IPS-NIHi7 (cell line): ENCODE results near the gene NEB.
"Not testable (repeated sequence)": the region's sequence is repeated elsewhere in the genome, so short reads cannot be mapped to it uniquely, and the experiment has no call there.

Experiments used
- DNase-seq: peaks from one replicate; pipeline ENCODE4 v3.0.0; 2012; ENCODE audit warnings: mixed read lengths; ENCODE audit errors: extremely low spot score

The NEB gene

DNA sequence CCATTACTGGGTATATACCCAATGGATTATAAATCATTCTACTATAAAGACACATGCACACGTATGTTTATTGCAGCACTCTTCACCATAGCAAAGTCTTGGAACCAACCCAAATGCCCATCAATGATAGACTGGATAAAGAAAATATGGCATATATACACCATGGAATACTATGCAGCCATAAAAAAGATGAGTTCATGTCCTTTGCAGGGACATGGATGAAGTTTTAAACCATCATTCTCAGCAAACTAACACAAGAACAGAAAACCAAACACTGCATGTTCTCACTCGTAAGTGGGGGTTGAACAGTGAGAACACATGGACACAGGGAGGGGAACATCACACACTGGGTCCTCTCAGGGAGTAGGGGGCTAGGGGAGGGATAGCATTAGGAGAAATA is 174.8 kb downstream of the NEB start:
- DNase-seq, result not testable (repeated sequence)

DNA sequence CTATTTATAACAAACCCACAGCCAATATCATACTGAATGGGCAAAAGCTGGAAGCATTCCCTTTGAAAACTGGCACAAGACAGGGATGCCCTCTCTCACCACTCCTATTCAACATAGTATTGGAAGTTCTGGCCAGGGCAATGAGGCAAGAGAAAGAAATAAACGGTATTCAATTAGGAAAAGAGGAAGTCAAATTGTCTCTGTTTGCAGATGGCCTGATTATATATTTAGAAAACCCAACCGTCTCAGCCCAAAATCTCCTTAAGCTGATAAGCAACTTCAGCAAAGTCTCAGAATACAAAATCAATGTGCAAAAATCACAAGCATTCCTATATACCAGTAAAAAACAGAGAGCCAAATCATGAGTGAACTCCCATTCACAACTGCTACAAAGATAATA is 176.4 kb downstream of the NEB start:
- DNase-seq, result not testable (repeated sequence)

DNA sequence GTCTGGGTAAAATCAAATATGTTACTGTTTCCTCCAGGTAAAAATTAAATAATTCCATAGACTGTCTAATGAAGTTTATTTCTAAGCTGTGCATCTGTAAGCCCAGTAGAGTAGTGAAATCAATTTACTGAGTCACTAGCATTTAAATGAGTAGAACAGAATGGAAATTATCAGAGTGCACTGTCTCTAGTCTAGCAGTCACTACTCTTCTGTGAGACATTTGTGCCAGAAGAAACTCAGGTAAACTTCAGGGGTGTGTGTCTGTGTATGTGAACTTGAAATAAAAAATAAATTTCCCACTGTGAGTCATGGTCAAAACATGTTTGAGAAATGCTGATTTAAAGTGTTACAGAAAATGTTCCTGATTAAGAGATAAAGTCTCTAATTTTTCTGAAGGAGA is 178.2 kb downstream of the NEB start:
- no peak for DNase-seq

DNA sequence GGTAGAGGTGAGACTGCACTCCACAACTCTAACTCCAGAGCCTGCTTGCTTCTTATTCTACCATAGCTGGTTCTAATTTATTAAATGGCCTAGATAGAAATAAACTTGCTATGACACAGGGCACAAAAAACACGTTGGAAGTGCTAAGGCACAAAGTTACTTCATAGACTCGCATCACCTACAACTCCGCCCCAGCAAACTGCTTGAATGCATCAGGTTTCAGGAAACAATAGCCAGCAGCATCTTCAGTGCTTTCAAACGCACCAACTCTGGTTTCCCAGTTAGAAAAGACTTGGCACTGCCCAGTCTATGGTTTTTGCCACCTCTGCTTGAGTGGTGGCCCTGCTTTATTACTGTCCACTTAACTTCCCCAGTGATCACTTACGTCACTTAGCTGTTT is 182.0 kb downstream of the NEB start:
- no peak for DNase-seq

DNA sequence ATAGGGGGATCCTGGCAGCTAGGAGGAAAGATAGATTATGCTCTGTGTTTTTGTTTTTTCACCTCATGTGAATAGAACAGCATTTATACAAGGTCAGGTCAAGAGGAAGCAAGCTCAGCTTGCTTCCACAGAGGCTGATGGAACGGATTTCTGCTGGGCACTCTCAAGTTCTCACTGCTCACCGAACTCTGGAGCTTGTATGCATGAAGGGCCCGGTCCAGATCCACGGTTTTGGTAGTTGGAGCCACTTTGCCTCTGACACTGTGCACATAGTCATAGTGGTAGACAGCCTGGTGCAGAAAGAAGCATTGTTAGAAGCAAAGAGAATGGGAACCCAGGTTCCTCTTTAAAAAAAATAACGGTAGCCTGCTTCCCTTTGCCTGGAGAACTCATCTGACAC is 182.7 kb downstream of the NEB start:
- no peak for DNase-seq

DNA sequence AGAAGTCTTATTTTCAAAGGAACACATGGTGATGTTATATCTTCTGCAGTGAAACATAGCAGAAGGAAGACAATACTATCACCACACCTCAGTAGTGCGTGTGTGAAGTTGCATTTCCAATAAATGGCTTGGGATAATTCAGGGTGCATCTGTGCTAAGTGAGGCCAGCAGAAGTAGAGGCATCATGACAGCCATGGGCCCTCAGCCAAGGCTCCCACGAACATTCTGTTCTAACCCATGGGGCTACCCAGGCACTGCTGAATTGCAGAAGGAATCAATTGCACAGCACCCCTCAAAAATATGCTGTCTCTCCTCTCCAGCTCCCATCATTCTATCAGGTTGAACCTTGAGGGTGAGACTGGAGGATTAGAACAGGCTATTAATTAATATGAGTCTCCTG is 185.1 kb downstream of the NEB start:
- DNase-seq, result no peak

DNA sequence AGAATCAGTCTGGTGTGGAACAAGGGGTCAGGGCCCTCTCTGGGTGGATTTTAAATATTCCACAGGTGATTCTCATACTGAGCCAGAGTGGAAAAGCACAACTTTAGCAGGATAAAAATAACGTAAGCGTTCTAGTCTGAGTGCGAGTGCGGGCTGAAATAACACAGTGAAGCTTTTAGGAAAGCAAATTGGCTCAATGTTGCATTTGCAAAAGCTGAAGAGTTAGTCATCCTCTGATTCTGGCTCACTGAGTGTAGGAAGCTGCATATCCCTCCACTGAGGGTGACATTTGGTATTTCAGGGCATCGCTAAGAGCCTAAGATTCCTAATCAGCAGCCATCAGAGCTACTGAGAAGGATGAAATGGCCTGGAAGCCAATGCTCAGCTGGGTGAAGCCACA is 189.8 kb downstream of the NEB start:
- no peak for DNase-seq

DNA sequence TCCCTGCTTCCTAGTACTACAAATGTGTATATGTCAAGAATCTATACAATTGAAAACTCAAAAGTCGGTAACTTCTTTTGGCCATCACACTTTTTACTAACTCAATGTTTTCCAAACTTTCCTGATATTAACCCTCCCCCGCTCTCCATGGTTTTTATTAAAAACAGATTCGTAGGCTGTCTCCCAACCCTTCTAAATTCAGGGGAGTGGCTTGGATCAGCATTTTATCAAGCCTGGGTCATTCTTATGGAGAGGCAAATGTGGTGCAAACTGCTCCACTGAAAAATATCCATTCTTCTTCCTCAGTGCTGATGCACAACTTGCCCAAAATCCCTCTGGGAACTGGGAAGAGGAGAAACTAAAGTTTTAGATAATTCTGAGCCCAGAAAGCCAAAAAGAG is 190.4 kb downstream of the NEB start:
- no peak for DNase-seq

DNA sequence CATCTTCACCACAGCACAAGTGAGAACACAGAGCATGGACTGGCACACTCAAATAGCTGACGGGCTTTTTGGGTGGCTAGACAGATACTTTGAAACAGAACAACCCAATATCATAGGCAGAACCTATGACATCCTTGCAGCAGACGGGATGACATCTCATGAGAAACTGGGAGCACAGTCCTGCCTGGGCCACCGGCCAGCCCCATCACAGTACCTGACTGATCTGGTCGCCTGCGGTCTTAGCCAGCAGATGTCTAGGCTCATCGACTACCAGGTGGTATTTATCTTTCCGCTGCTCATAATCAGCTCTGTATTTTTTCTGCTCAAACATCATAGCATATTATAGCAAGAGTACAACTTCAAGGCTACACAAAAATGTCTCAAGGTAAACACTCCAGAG is 200.3 kb downstream of the NEB start:
- DNase-seq, result no peak

DNA sequence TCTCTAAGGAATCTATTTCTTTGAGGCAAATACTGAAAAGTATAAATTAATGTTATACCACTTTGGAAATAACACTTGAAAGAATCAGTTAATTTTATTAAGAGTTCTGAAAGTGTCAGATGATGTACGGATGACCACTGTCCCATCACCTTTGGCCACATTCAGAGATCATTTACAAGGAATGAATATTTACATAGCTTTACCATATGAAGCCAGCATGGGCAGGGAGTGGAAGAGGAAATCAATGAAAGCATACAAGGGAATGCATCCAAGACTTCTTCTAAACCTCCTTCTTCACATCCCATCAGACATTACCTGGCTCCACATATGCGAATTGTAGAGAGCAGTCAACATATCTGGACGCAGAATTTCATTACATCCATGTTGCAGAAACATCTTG is 201.1 kb downstream of the NEB start:
- no peak for DNase-seq

DNA sequence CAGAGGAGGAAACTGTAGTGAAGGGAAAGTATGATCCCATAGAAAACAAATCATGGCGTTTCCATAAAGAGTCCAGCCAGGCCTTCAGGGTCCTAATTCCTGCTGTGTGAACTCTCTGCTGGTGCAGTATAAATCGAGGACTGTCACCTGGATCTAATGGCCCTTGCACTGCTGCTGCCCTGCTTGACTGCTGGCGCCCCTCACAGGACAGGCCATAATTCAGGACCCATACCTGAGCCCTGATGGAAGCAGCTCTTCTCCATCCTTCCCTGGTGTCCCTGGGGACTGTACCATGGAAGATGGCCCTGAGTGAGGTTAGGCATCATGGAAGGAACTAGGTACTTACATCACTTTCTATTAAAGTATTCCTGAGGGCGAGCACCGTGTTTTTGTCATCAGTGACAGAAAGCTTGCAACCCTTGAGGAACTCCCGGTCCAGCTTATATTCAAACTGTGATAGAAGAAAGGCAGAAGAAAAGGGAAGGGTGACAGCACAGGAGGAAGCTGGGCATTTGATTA is 207.6 kb downstream of the NEB start:
- DNase-seq, result no peak

DNA sequence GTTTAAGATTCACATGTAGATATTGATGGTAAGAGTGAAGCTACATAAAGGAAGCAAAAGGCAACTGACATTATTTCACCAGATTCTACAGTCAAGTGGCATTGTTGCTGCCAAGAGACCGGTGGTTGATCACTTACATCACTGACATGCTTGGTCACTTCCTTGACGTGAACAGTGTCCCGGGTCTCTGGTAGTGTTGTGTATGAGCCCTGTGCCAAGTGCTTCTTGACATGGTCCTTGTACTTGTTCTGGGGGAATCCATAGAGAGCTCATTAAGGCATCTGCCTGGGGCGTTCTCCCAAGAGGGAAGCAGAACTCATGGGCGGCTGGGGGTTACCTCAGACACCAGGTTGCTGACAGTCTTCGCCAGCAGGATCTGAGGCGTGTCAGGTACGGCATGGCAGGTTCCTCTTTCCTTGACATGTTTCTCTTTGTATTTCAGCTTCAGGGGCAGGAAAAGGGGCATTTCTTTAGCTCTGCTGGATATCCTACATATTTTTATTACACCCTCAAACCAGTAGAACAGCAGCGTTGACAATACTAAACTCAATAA is 208.4 kb downstream of the NEB start:
- no peak for DNase-seq

DNA sequence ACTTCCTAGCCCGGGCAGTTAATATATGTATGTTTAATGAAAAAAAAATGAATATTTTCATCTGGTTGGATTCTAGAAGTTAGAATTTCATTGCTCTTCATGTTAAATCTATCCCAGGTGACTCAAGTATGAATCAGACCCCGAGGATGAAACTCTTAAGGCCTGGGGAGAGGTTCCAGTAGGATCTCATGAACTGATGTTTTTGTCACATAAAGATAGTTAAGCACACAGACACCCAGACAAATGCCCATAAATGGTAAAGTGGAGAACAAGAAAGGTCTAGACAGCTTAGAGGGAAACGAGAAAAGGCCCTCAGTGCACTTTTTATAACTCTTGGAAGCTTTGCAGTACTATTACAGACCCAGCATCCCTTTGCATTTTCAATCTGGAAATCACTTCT is 210.4 kb downstream of the NEB start:
- no peak for DNase-seq

DNA sequence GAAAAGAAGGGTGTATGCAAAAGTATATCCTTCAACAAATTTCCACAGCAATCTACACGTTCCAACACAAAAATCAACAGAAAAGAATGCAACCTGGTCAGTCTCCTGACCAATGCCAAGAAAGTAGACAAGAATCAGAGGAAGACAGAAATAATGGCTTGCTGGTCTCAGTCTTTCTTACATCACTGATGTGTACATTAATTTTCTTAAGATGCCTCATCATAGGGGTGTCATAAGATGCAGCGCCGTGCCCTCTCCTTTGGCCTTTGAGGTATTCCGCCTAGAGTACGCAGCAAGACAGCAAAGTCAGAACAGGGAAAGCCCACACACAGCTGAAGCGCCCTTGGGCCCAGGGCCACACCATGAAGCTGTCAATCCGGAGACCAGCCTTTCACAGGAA is 211.7 kb downstream of the NEB start:
- DNase-seq, result no peak

DNA sequence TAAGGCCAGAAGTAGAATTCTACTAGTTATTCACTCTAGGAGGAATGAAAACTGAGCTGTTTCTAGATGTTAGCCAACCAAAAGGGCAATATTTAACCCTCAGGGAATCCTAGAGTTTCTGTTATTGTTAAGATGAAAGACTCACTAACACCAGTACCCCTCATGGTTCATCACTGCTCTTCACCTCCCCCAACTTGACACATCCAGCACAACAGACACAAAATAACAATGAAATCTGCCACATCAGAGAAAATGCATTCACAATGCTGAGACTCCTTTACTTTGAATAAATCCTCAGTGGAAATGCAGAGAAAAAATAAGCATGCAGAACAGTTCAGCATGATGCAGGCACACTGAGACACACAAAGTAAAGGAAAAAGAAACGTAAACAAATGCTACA is 213.3 kb downstream of the NEB start:
- no peak for DNase-seq

DNA sequence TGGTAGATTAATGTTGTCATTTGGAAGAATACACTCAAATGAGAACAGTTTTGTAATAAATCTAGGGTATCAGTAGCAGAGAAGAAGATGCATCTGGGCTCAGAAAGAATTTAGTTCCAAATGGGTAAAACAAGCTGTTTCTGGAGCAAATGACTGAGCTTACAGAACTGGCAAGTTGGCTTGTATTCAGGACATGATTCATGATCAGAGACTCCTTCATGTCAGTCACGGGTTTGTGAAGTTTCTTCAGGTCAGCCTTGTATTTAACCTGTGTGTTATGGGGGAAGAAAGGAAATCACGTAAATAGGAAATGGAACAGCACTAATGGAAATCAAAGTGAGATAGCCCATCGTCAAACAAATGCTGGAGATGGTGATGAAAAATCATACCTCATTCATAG is 215.5 kb downstream of the NEB start:
- DNase-seq, result no peak

DNA sequence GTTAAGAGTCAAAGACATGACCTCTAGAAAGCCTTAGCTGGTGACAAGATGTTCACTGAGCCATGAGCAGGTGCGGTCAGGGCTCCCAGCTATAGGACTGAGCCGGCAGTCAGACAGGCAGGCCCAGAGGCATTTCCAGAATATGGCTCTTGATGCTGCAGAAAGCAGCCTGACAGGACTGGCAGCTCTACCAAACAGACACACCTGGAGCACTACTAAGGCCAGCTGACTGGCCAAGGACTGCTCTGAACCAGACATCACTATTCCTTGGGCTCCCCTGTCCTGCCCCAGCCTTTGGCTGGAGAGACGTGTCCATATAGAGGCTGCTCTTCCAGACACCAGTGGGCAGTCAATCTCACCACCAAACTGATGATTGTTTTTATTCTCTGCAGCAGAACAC is 225.8 kb downstream of the NEB start:
- DNase-seq, result no peak

DNA sequence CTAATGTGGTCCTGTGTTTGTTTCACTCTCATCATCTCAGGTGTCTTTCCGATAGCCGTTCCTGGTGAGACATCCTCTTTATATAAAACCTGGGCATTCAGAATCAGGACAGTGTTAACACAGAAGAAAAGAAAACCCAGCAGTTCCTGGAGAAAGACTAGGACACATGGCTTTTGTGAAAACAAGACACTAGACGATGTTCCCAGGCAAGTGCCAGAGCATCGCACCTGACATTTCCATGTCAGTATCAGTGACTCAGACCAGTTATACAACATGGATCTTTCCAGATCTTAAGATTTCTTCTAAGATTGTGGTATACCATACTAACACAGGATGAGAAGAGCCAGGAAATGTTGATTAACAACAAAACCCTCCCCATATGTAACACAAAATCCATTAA is 228.1 kb downstream of the NEB start:
- no peak for DNase-seq

DNA sequence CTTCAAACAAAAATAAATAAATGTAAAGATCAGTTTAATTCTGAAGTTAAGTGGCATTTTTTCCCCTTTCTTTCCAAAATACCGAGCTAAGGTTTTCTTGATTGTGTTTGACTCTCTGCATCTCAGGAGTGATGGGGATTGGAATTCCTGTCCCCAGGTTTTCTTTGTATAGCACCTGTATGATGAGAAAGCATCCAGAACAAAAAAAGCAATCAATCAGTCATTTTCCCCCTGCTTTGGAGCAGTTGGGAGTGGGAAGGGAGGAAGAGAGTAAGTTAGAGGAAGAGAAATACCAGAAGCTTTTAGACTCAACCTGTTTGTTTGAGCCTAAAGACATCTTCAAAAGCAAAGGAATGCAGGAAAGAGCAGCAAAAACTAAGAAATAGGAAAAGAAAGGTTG is 236.1 kb downstream of the NEB start:
- DNase-seq, result no peak

DNA sequence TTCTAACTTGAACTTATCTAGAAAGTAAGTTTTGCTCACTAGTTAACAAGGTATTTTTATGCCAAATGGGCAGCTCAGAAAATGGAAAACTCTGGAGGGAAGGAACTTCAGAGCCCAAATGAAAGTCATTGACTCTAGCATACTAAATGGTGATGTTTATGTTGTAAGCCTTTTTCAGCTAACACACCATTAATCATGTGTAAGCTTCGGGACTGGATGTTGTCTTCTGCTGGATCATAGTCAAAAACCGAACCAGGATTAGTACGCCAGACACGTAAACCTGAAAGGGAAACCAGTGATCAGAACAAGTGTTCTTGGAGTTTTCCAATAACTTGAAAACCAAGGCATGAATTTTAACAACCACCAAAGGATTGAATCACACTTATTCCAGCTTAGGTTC is 242.8 kb downstream of the NEB start:
- no peak for DNase-seq

DNA sequence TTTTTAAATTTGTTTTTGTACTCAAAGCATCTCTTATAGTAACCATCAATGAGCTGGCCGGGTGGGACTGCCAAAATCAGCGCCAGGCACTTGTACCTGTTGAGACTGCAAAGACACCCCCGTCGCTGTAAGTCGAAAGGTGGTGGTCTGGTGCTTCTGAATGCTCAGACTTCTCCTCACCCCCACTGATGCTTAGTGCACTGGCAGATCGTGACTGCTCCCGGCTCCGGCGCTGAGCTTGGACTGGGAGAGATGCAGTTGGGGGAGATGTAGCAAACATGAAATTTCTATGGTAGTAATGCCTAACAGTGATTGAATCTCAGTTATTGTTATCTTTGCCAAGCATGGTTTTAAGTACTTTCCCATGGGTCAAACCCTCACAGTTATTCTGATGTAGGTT is 244.0 kb downstream of the NEB start:
- no peak for DNase-seq

DNA sequence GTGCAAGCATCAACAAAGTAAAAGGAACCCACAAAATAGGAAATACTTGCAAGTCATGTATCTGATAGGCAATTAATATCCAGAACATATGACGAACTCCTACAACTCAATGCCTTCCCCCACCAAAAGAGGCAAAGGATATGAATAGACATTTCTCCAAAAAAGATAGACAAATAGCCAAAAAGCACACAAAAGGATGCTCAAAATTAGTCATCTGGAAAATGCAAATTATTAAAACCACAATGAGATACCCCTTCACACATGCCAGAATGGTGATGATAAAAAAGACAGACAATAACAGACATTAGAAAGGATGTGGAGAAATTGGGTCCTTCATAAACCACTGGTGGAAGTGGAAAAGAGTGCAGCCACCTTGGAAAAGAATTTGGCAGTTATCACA is 248.2 kb downstream of the NEB start:
- DNase-seq, result no peak

DNA sequence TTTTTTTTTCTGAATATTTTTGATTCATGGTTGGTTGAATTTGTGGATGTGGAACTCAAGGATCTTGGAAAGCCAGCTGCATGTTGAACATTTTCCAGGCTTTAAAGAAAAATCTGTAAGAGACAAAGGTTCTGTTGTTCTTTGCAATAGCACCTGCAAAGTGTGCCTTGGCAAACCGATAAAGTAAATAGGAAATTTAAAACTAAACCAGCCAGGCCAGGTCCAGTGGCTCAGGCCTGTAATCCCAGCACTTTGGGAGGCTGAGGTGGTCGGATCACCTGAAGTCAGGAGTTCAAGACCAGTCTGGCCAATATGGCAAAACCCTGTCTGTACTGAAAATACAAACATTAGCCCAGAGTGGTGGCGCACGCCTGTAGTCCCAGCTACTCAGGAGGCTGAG is 250.2 kb downstream of the NEB start:
- DNase-seq, result no peak

DNA sequence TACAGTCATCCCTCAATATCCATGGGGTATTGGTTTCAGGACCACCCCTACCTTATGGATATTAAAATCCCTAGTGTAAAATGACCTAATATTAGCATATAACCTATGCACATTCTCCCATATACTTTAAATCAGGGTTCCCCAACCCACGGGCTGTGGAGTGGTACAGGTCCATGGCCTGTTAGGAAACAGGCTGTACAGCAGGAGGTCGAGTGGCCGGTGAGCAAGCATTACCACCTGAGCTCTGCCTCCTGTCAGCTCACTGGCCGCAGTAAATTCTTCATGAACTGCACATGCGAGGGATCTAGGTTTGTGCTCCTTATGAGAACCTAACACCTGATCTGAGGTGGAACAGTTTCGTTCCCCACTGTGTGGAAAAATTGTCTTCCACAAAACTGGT is 250.7 kb downstream of the NEB start:
- DNase-seq, result no peak
